ENCODE results near the gene OSBPL5.

DNA sequence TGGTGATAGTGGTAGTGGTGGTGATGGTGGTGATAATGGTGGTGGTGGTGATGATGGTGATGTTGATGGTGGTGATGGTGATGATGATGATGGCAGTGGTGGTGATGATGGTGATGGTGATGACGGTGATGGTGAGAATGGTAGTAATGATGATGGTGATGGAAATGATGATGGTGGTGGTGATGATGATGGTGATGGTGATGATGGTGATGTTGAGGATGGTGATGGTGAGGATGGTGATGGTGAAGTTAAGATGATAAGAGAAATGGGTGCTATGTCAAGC is 41.8 kb upstream of the OSBPL5 start:
- TF ChIP-seq CTCF (IDR thresholded peaks at IDR 0.05), result no peak
- no peak for TF ChIP-seq POLR2A (IDR thresholded peaks at IDR 0.05)

Measured in heart left ventricle (tissue), 13 donors.